Measurements from ENCODE around the gene SIRT5. TPM values are rescaled to one million over a fixed set of nuclear protein-coding genes. Genes with fewer than 3 reads are reported as not detected.

The SIRT5 gene
- total RNA-seq, 1 experiment from 2014 or later = 19.0 TPM

DNA sequence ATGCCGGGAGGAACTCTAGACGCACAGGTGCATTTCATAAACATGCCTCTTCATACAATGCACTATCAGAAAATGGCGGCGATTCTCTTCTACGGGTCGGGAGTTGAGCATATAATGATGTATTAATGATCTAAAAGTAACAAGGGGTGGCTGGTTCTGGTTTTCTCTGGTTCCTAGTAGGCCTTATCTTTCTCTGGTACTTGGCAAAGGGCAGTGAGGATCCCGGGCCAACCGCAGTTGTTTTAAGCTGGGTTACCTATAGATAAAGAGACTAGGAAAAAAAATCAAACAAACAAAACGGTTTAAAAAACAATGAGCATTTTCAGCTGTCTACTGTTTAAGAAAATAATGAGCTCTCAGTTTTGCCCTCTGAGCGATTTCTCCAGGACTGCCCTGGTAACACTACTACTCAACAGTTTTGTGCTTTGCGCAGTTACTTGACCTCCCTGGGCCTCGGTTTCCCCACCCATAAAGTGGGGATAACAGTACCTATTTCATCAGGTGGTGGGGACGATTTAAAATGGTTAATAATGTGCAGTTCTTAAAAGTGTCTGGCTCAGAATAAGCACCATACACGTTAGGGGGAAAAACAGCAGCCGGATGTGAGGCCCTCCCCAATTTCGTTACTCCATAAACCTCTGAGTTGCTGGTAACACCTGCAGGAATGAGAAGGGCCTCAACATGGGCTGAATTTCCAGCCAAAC is 1.3 kb upstream of the SIRT5 start:
- intact Hi-C loops (cut with micrococcal nuclease; ENCODE audit: unreplicated experiment) = loop anchor here (5.0 kb wide), 1 partner anchor 86 kb away; the partner anchor contains the start of gene GFOD1
- Mint-ChIP-seq H3K4me1 (ENCODE audit: low read depth, unreplicated experiment) (peaks cover 10% of the 10 kb centered on the region), H3K27ac (ENCODE audit: unreplicated experiment) (no peak overlapping the region), H3K27me3 (ENCODE audit: insufficient read depth, unreplicated experiment) (no peaks in the 10 kb centered on the region), H3K36me3 (ENCODE audit: insufficient read depth, unreplicated experiment) (peaks cover 11% of the 10 kb centered on the region), H3K9me3 (ENCODE audit: unreplicated experiment) (no peaks in the 10 kb centered on the region), H3K4me3 (ENCODE audit: unreplicated experiment) (peak overlapping the region; percentile 85)
- CTCF ChIA-PET = interaction anchor here (2.8 kb wide), 1 partner anchor 43 kb away, joined by 51 read pairs; the partner anchor contains the start of gene NOL7
- Histone ChIP-seq H3K4me1 (peaks cover 14% of the 10 kb centered on the region), H3K36me3 (ENCODE audit: control insufficient read depth, insufficient read depth, low read length) (no peaks in the 10 kb centered on the region), H3K27me3 (replicated peaks; ENCODE audit: control insufficient read depth, insufficient read depth, low read length) (no peaks in the 10 kb centered on the region), H3K4me3 (ENCODE audit: low read depth, low read length) (peak overlapping the region; percentile 67), H3K9me3 (no peaks in the 10 kb centered on the region)
- TF ChIP-seq, protein P1, sequence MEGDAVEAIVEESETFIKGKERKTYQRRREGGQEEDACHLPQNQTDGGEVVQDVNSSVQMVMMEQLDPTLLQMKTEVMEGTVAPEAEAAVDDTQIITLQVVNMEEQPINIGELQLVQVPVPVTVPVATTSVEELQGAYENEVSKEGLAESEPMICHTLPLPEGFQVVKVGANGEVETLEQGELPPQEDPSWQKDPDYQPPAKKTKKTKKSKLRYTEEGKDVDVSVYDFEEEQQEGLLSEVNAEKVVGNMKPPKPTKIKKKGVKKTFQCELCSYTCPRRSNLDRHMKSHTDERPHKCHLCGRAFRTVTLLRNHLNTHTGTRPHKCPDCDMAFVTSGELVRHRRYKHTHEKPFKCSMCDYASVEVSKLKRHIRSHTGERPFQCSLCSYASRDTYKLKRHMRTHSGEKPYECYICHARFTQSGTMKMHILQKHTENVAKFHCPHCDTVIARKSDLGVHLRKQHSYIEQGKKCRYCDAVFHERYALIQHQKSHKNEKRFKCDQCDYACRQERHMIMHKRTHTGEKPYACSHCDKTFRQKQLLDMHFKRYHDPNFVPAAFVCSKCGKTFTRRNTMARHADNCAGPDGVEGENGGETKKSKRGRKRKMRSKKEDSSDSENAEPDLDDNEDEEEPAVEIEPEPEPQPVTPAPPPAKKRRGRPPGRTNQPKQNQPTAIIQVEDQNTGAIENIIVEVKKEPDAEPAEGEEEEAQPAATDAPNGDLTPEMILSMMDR (IDR thresholded peaks at IDR 0.05; ENCODE audit: insufficient read depth in 1 of 2, low read depth in 1 of 2, low read length in 1 of 2, severe bottlenecking in 1 of 2, unreplicated experiment in 1 of 2) = no peak
- no peak for DNase-seq
- BruUV-seq (replicated peaks) = no TSS peak
- POLR2A ChIA-PET = interaction anchor here (3.3 kb wide), 1 partner anchor 42 kb away, joined by 30 read pairs; the partner anchor contains the start of gene NOL7

DNA sequence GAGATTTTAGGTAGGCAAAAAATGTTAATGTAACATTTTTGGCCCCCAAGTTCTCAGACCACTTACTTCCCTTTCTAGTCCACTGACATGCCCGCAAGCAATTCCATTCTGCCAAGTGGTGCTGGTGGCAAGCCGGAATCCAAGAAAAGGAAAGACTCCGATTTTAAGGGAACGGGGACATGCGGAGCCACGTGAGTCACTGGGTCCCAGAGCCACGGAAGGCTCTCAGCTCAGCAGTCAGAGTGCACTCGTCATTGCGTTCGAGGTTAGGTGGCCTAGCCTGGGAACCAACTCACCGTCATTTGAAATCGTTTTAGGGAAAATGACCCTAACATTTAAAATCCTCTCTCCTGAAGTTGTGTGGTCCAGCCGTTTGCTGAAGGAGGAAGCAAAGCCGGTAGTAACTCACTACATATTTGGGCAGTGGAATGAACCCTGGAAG is 711 bp upstream of the SIRT5 start:
- peak overlapping the region; percentile 85 for H3K4me3 Mint-ChIP-seq (ENCODE audit: unreplicated experiment)
- peaks cover 10% of the 10 kb centered on the region for H3K4me1 Mint-ChIP-seq (ENCODE audit: low read depth, unreplicated experiment)
- peaks cover 11% of the 10 kb centered on the region for H3K36me3 Mint-ChIP-seq (ENCODE audit: insufficient read depth, unreplicated experiment)
- TF ChIP-seq, protein P1 (IDR thresholded peaks at IDR 0.05; ENCODE audit: insufficient read depth in 1 of 2, low read depth in 1 of 2, low read length in 1 of 2, severe bottlenecking in 1 of 2, unreplicated experiment in 1 of 2) = no peak
- H3K27ac Mint-ChIP-seq (ENCODE audit: unreplicated experiment) = no peak overlapping the region
- intact Hi-C loops (cut with micrococcal nuclease; ENCODE audit: unreplicated experiment) = loop anchor here (1.0 to 5.0 kb wide), 4 partner anchors 42 to 245 kb away; partner anchors contain the start of genes GFOD1, NOL7 and TBC1D7
- no peaks in the 10 kb centered on the region for H3K36me3 ChIP-seq (ENCODE audit: control insufficient read depth, insufficient read depth, low read length)
- no peaks in the 10 kb centered on the region for H3K27me3 ChIP-seq (replicated peaks; ENCODE audit: control insufficient read depth, insufficient read depth, low read length)
- POLR2A ChIA-PET = interaction anchor here (1.0 to 3.3 kb wide), 3 partner anchors 31 to 42 kb away, joined by 3 to 30 read pairs (median 6); partner anchors contain the start of gene NOL7
- BruUV-seq (replicated peaks) = TSS peak; percentile 74
- no peaks in the 10 kb centered on the region for H3K9me3 Mint-ChIP-seq (ENCODE audit: unreplicated experiment)
- H3K4me3 ChIP-seq (ENCODE audit: low read depth, low read length) = peak overlapping the region; percentile 67
- H3K9me3 ChIP-seq = no peaks in the 10 kb centered on the region
- CTCF ChIA-PET = interaction anchor here (1.7 to 2.8 kb wide), 3 partner anchors 42 to 87 kb away, joined by 12 to 51 read pairs (median 14); partner anchors contain the start of gene NOL7
- no peaks in the 10 kb centered on the region for H3K27me3 Mint-ChIP-seq (ENCODE audit: insufficient read depth, unreplicated experiment)
- H3K4me1 ChIP-seq = peaks cover 14% of the 10 kb centered on the region
- DNase-seq = peak in 1 of 2 experiments; percentile 21

GRCh38 chr6:13574149-13574570 is 241 bp upstream of the SIRT5 start:
- H3K27ac Mint-ChIP-seq (ENCODE audit: unreplicated experiment) = peak overlapping the region; percentile 90
- H3K36me3 ChIP-seq (ENCODE audit: control insufficient read depth, insufficient read depth, low read length) = no peaks in the 10 kb centered on the region
- CTCF ChIA-PET = interaction anchor here (0.5 to 2.8 kb wide), 22 partner anchors 11 to 1341 kb away, joined by 3 to 51 read pairs (median 4); partner anchors contain the start of genes NOL7 and TBC1D7
- BruUV-seq (replicated peaks) = no TSS peak
- peak; percentile 96 to 98 for DNase-seq
- TF ChIP-seq, protein P1 (IDR thresholded peaks at IDR 0.05; ENCODE audit: insufficient read depth in 1 of 2, low read depth in 1 of 2, low read length in 1 of 2, severe bottlenecking in 1 of 2, unreplicated experiment in 1 of 2) = peak; percentile 57 to 69
- intact Hi-C loops (cut with micrococcal nuclease; ENCODE audit: unreplicated experiment) = loop anchor here (1.0 to 5.0 kb wide), 4 partner anchors 41 to 245 kb away; partner anchors contain the start of genes GFOD1, NOL7 and TBC1D7
- peak overlapping the region; percentile 67 for H3K4me3 ChIP-seq (ENCODE audit: low read depth, low read length)
- H3K4me3 Mint-ChIP-seq (ENCODE audit: unreplicated experiment) = peak overlapping the region; percentile 85
- H3K27me3 Mint-ChIP-seq (ENCODE audit: insufficient read depth, unreplicated experiment) = no peaks in the 10 kb centered on the region
- no peaks in the 10 kb centered on the region for H3K9me3 Mint-ChIP-seq (ENCODE audit: unreplicated experiment)
- H3K9me3 ChIP-seq = no peaks in the 10 kb centered on the region
- H3K4me1 Mint-ChIP-seq (ENCODE audit: low read depth, unreplicated experiment) = peaks cover 10% of the 10 kb centered on the region
- peaks cover 14% of the 10 kb centered on the region for H3K4me1 ChIP-seq
- H3K27me3 ChIP-seq (replicated peaks; ENCODE audit: control insufficient read depth, insufficient read depth, low read length) = no peaks in the 10 kb centered on the region
- H3K36me3 Mint-ChIP-seq (ENCODE audit: insufficient read depth, unreplicated experiment) = peaks cover 11% of the 10 kb centered on the region
- POLR2A ChIA-PET = interaction anchor here (0.6 to 3.3 kb wide), 6 partner anchors 27 to 299 kb away, joined by 3 to 30 read pairs (median 4); partner anchors contain the start of gene NOL7

Measured in Caco-2 (cell line).